ENCODE results near the gene OSBP2.
"Not testable (repeated sequence)": the region's sequence is repeated elsewhere in the genome, so short reads cannot be mapped to it uniquely, and the experiment has no call there.

The OSBP2 gene

GRCh38 chr22:30679895-30680690 is 14.6 kb upstream of the OSBP2 start:
- DNase-seq: not testable (repeated sequence)

GRCh38 chr22:30680991-30681770 is 13.5 kb upstream of the OSBP2 start:
- no peak for DNase-seq

- no peak for DNase-seq
Observed at GRCh38 chr22:30681831-30682230, 12.8 kb upstream of the OSBP2 start.

GRCh38 chr22:30685178-30685577 is 9.5 kb upstream of the OSBP2 start:
- no peak for DNase-seq

- DNase-seq: no peak
Observed at GRCh38 chr22:30687358-30687757, 7.3 kb upstream of the OSBP2 start.

GRCh38 chr22:30689622-30690021 is 5.1 kb upstream of the OSBP2 start:
- no peak for DNase-seq

GRCh38 chr22:30691204-30691603 is 3.5 kb upstream of the OSBP2 start:
- no peak for DNase-seq

GRCh38 chr22:30694171-30694639 is 469 bp upstream of the OSBP2 start:
- peak; percentile 51 for DNase-seq

- DNase-seq: no peak
Observed at GRCh38 chr22:30695351-30695851, 727 bp downstream of the OSBP2 start.

GRCh38 chr22:30695871-30696655 is 1.4 kb downstream of the OSBP2 start:
- no peak for DNase-seq

- DNase-seq: no peak
Observed at GRCh38 chr22:30697975-30698374, 3.3 kb downstream of the OSBP2 start.

- DNase-seq: no peak
Observed at GRCh38 chr22:30701872-30702271, 7.2 kb downstream of the OSBP2 start.

- no peak for DNase-seq
Observed at GRCh38 chr22:30702856-30703255, 8.2 kb downstream of the OSBP2 start.

- DNase-seq: no peak
Observed at GRCh38 chr22:30704978-30705377, 10.3 kb downstream of the OSBP2 start.

- DNase-seq: peak; percentile 45
Observed at GRCh38 chr22:30705710-30706651, 11.3 kb downstream of the OSBP2 start.

- not testable (repeated sequence) for DNase-seq
Observed at GRCh38 chr22:30709980-30710379, 15.3 kb downstream of the OSBP2 start.

GRCh38 chr22:30712094-30712493 is 17.4 kb downstream of the OSBP2 start:
- DNase-seq: no peak

- DNase-seq: no peak
Observed at GRCh38 chr22:30714062-30714461, 19.4 kb downstream of the OSBP2 start.

- no peak for DNase-seq
Observed at GRCh38 chr22:30717331-30717921, 22.8 kb downstream of the OSBP2 start.

GRCh38 chr22:30717952-30718351 is 23.3 kb downstream of the OSBP2 start:
- no peak for DNase-seq

- no peak for DNase-seq
Observed at GRCh38 chr22:30718491-30718890, 23.8 kb downstream of the OSBP2 start.
